Ovary (tissue), 9 donors: ENCODE results near the gene LBP. TPM values are rescaled to one million over a fixed set of nuclear protein-coding genes. Genes with fewer than 3 reads are reported as not detected.

ENCODE experiments used
- DNase-seq, 5 donors: peaks; one replicate each; pipeline ENCODE4 v3.0.0-alpha.2; 2019 to 2020
- H3K27ac ChIP-seq, 2 donors: fragments of 200-600 bp; one replicate each; pipeline versions ENCODE4 v1.5.1 to v1.8.0; 2019 to 2022
- H3K27me3 ChIP-seq: fragments of 200-600 bp; one replicate; pipeline ENCODE4 v1.8.0; 2022
- H3K36me3 ChIP-seq: fragments of 200-600 bp; sonication (generic); one replicate; pipeline ENCODE4 v1.5.1; 2019
- H3K4me1 ChIP-seq: one replicate; pipeline ENCODE4 v1.8.1; 2013; ENCODE audit warnings: mild to moderate bottlenecking, moderate library complexity; ENCODE audit not compliant: insufficient read depth
- H3K4me3 ChIP-seq: fragments of 200-600 bp; sonication (generic); one replicate; pipeline ENCODE4 v1.5.1; 2017
- H3K9me3 ChIP-seq, 2 donors: fragments of 200-600 bp in 1 of 2; sonication (generic) in 1 of 2; one replicate each; pipeline versions ENCODE4 v1.5.1 to v1.8.1; 2013 to 2019; ENCODE audit warnings: mild to moderate bottlenecking in 1 of 2, moderate library complexity in 1 of 2
- EP300 ChIP-seq: sonication (generic); formaldehyde crosslinking; IDR thresholded peaks from one replicate; pipeline ENCODE4 v1.6.1; 2017; ENCODE audit warnings: antibody characterized with exemption
- POLR2A ChIP-seq: fragments of 450-650 bp; IDR thresholded peaks from one replicate; pipeline ENCODE4 v1.6.1; 2017; ENCODE audit warnings: antibody characterized with exemption, mild to moderate bottlenecking, moderate library complexity
- WGBS, 3 donors: extraction: QIAGEN DNeasy Blood & Tissue Kit in 1 of 3; methylation state at CpG; one replicate each; pipeline versions ENCODE4 v1.1.5 to v1.1.7; 2013 to 2017; 5-methylcytosine and 5-hydroxymethylcytosine counted together
- intact Hi-C, 4 donors: fragments of 100-400 bp; cut with DNase I; formaldehyde crosslinking; loops; one replicate each; pipeline versions ENCODE4 v1.11.0 to v1.15.1; 2022 to 2023
- polyA plus RNA-seq, 2 donors: library from polyadenylated mRNA; stranded (reverse); fragments of 200-250 nt in 1 of 2; fragments of 350-450 nt in 1 of 2; fragmentation: Illumina TruSeq in 1 of 2; extraction: RNeasy Lipid Tissue Mini Kit (QIAGEN cat#74804) in 1 of 2; gene quantifications; one replicate each; pipeline ENCODE4 v1.2.3, GENCODE V29; 2013 to 2014
- total RNA-seq, 7 donors: library from RNA; depleted of rRNA in 2 of 7; stranded (reverse); fragments of >200 nt in 2 of 7; fragmentation: NEBNext Ultra II Directional in 3 of 7; extraction: Animal tissue kit (Norgen Biotek cat#: 25700) in 3 of 7; gene quantifications; one replicate each; pipeline versions ENCODE4 v1.1.0 to v1.2.4, GENCODE V29; 2016 to 2023
- TF ChIP-seq, protein P1 (sequence below), 3 donors: fragments of 450-650 bp in 2 of 3; fragments of 200-600 bp in 1 of 3; IDR thresholded peaks; one replicate each; pipeline versions ENCODE4 v1.5.1 to v1.8.0; 2016 to 2022; ENCODE audit warnings: antibody characterized with exemption in 3 of 3, mild to moderate bottlenecking in 1 of 3
- donor health status: DM: no; HTN: no; CAD: no; lungs with moderate emphysema.
- donor health status: DM: no; HTN: no; CAD: no.
- donor health status: Bipolar disorder and iron deficiency.
- donor health status: DM: yes; HTN: yes; CAD: no.
- donor health status: DM: no; HTN: no; CAD: no.
- donor health status: DM: yes; HTN: yes; CAD: no.

The LBP gene
- total and polyA plus RNA-seq, 9 donors = 0.12 to 0.20 (median 0.17) TPM; not detected in 5

- H3K4me1 ChIP-seq = no peaks in the 10 kb centered on the region
- no peak overlapping the region for H3K27ac ChIP-seq
- DNase-seq = peak; percentile 41 to 70 (median 56)
- no peak overlapping the region for H3K4me3 ChIP-seq
- 1 to 3% (median 2%) methylated on average over 5 of the region's 5 CpGs for WGBS, 3 donors
- H3K9me3 ChIP-seq = no peaks in the 10 kb centered on the region
- no peaks in the 10 kb centered on the region for H3K36me3 ChIP-seq
- no peaks in the 10 kb centered on the region for H3K27me3 ChIP-seq
- TF ChIP-seq, protein P1, sequence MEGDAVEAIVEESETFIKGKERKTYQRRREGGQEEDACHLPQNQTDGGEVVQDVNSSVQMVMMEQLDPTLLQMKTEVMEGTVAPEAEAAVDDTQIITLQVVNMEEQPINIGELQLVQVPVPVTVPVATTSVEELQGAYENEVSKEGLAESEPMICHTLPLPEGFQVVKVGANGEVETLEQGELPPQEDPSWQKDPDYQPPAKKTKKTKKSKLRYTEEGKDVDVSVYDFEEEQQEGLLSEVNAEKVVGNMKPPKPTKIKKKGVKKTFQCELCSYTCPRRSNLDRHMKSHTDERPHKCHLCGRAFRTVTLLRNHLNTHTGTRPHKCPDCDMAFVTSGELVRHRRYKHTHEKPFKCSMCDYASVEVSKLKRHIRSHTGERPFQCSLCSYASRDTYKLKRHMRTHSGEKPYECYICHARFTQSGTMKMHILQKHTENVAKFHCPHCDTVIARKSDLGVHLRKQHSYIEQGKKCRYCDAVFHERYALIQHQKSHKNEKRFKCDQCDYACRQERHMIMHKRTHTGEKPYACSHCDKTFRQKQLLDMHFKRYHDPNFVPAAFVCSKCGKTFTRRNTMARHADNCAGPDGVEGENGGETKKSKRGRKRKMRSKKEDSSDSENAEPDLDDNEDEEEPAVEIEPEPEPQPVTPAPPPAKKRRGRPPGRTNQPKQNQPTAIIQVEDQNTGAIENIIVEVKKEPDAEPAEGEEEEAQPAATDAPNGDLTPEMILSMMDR (IDR thresholded peaks at IDR 0.05) = peak; percentile 30 to 75 (median 70)
- no peak for TF ChIP-seq POLR2A
- intact Hi-C loops = loop anchor here in 2 of 4 donors (5.0 kb wide), 3 partner anchors 95 to 265 kb away; partner anchors contain the start of gene TGM2 (in 1 of the 2)
Observed at GRCh38 chr20:38321959-38322598, 24.2 kb upstream of the LBP start.

GRCh38 chr20:38324159-38324558, 22.1 kb upstream of the LBP start:
- H3K4me1 ChIP-seq = no peaks in the 10 kb centered on the region
- intact Hi-C loops = loop anchor here in 2 of 4 donors (5.0 kb wide), 3 partner anchors 97 to 267 kb away; partner anchors contain the start of gene TGM2 (in 1 of the 2)
- H3K4me3 ChIP-seq = no peak overlapping the region
- no peak for TF ChIP-seq POLR2A
- TF ChIP-seq, protein P1 (IDR thresholded peaks at IDR 0.05) = no peak
- no peaks in the 10 kb centered on the region for H3K27me3 ChIP-seq
- H3K27ac ChIP-seq = no peak overlapping the region
- DNase-seq = no peak
- H3K9me3 ChIP-seq = no peaks in the 10 kb centered on the region
- H3K36me3 ChIP-seq = no peaks in the 10 kb centered on the region
- 88 to 93% (median 92%) methylated on average over 3 of the region's 3 CpGs for WGBS, 3 donors

DNA sequence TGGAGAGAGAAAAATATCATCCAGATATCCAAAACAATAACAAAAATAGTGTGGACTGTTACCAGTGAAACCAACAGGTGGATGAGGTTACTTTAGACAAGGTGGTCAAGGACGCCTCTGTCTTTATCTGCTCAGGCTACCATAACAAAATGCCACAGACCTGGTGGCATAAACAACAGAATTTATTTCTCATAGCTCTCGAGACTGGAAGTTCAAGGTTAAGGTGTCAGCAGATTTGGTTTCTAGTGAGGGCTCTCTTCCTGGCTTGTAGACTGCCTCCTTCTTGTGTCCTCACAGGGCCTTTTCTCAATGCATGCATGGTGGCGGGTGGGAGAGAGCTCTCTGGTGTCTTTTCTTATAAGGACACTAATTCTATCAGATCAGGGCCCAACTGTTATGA, 21.1 kb upstream of the LBP start:
- intact Hi-C loops = no loop called here

DNA sequence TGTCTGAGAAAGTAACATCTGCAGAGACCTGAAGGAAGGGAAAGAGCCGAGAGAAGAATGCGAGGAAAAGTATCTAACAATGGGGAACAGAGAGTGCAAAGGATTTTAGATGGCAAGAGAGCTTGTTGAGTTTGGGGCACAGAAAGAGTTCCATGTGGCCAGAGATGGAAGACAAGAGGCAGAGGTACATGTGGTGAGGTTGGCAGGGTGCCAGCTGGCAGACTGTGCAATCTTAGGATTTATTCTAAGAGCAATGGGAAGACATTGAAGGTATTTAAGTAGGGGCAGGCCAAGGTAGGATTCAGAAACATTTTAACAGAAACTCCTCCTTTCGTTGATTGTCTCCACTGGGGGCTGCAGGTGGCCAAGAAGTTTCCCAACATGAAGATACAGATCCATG, 20.4 kb upstream of the LBP start:
- 88 to 93% (median 88%) methylated on average over 3 of the region's 3 CpGs for WGBS, 3 donors
- Histone ChIP-seq H3K4me3 (no peak overlapping the region), H3K4me1 (no peaks in the 10 kb centered on the region), H3K36me3 (no peaks in the 10 kb centered on the region), H3K27ac (no peak overlapping the region), H3K27me3 (no peaks in the 10 kb centered on the region), H3K9me3 (no peaks in the 10 kb centered on the region)
- no peak for DNase-seq
- TF ChIP-seq EP300 (no peak), POLR2A (no peak)
- TF ChIP-seq, protein P1 (IDR thresholded peaks at IDR 0.05) = no peak
- intact Hi-C loops = no loop called here

More for the DNA sequence above, 21.1 kb upstream of the LBP start:
- H3K9me3 ChIP-seq = no peaks in the 10 kb centered on the region
- no peaks in the 10 kb centered on the region for H3K36me3 ChIP-seq
- H3K27ac ChIP-seq = no peak overlapping the region
- TF ChIP-seq EP300 (no peak), POLR2A (no peak)
- TF ChIP-seq, protein P1 (IDR thresholded peaks at IDR 0.05) = no peak
- no peak overlapping the region for H3K4me3 ChIP-seq
- H3K27me3 ChIP-seq = no peaks in the 10 kb centered on the region
- no peaks in the 10 kb centered on the region for H3K4me1 ChIP-seq
- 44 to 58% (median 57%) methylated on average over 3 of the region's 3 CpGs for WGBS, 3 donors
- DNase-seq = no peak
